ENCODE data around the gene RAC3. TPM values are rescaled to one million over a fixed set of nuclear protein-coding genes. Genes with fewer than 3 reads are reported as not detected.

Gene RAC3
- total and polyA plus RNA-seq, 3 donors from 2014 or later, result 42.3 to 102 (median 74.3) TPM

DNA sequence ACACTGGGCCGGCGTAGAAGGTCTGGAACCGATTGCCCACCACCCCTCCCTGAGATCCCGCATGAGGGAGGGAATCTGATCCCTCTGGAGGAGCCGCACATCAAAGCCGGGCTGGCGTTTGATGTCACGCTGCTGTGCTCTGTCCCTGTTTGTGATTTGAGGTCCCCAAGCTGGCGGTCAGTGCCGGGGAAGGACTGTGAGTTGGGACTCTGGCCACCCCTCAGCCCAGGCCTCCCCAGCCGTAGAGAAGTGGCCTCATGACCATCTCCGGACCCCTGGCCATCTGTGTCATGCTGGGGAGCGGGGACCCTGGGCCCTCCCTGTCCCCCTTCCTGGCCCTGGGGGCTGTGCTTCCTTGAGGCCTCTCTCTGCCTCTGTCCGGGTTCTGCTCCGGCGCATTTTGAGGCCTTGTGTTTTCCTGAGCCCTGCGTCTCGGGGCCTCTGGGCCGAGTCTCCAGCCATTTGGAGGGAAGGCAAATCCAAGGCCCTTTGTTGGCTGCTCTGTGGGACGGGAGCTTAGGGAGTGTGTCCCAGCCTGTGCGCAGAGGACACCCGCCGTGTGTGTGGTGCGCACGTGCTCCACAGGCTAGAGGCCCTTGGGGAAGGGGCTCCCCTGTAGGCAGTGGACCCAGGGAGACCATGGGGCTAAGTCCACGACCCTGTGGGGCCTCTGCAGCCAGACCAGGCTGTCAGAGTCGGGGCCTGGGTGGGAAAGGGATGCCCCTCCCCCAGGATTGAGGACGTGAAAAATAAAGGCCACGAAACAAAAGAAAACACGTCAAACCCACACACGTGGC, 39.0 kb upstream of the RAC3 start:
- Histone ChIP-seq H3K27me3 (no peaks in the 10 kb centered on the region), H3K4me3 (no peak overlapping the region), H3K27ac (no peak overlapping the region), H3K36me3 (ENCODE audit: low read depth, missing control alignments) (no peaks in the 10 kb centered on the region), H3K4me1 (no peaks in the 10 kb centered on the region), H3K9me3 (no peaks in the 10 kb centered on the region)
- 89 to 93% methylated on average over 15 to 31 of the region's 31 CpGs for WGBS, 2 donors
- intact Hi-C loops (cut with DNase I; ENCODE audit: low total_unique reads), result no loop called here
- TF ChIP-seq POLR2A (IDR thresholded peaks at IDR 0.05), result no peak
- TF ChIP-seq, protein P1, sequence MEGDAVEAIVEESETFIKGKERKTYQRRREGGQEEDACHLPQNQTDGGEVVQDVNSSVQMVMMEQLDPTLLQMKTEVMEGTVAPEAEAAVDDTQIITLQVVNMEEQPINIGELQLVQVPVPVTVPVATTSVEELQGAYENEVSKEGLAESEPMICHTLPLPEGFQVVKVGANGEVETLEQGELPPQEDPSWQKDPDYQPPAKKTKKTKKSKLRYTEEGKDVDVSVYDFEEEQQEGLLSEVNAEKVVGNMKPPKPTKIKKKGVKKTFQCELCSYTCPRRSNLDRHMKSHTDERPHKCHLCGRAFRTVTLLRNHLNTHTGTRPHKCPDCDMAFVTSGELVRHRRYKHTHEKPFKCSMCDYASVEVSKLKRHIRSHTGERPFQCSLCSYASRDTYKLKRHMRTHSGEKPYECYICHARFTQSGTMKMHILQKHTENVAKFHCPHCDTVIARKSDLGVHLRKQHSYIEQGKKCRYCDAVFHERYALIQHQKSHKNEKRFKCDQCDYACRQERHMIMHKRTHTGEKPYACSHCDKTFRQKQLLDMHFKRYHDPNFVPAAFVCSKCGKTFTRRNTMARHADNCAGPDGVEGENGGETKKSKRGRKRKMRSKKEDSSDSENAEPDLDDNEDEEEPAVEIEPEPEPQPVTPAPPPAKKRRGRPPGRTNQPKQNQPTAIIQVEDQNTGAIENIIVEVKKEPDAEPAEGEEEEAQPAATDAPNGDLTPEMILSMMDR (IDR thresholded peaks at IDR 0.05), result no peak
- no peak for DNase-seq

GRCh38 chr17:81993729-81994592, 37.5 kb upstream of the RAC3 start:
- Histone ChIP-seq H3K27me3 (no peaks in the 10 kb centered on the region), H3K4me3 (no peak overlapping the region), H3K9me3 (no peaks in the 10 kb centered on the region), H3K27ac (no peak overlapping the region), H3K4me1 (no peaks in the 10 kb centered on the region), H3K36me3 (ENCODE audit: low read depth, missing control alignments) (no peaks in the 10 kb centered on the region)
- DNase-seq, result no peak
- intact Hi-C loops (cut with DNase I; ENCODE audit: low total_unique reads), result no loop called here
- 90 to 91% methylated on average over 15 to 37 of the region's 37 CpGs for WGBS, 2 donors
- no peak for TF ChIP-seq POLR2A (IDR thresholded peaks at IDR 0.05)
- TF ChIP-seq, protein P1 (IDR thresholded peaks at IDR 0.05), result no peak

- Histone ChIP-seq H3K9me3 (no peaks in the 10 kb centered on the region), H3K4me1 (no peaks in the 10 kb centered on the region), H3K4me3 (no peak overlapping the region), H3K27ac (no peak overlapping the region), H3K36me3 (ENCODE audit: low read depth, missing control alignments) (no peaks in the 10 kb centered on the region), H3K27me3 (no peaks in the 10 kb centered on the region)
- TF ChIP-seq, protein P1 (IDR thresholded peaks at IDR 0.05), result no peak
- TF ChIP-seq POLR2A (IDR thresholded peaks at IDR 0.05), result no peak
- DNase-seq, result no peak
- intact Hi-C loops (cut with DNase I; ENCODE audit: low total_unique reads), result no loop called here
- 92 to 94% methylated on average over 32 to 37 of the region's 39 CpGs for WGBS, 2 donors
Observed at GRCh38 chr17:81994593-81995462, 36.6 kb upstream of the RAC3 start.

GRCh38 chr17:81995463-81996231, 35.8 kb upstream of the RAC3 start:
- intact Hi-C loops (cut with DNase I; ENCODE audit: low total_unique reads), result no loop called here
- no peaks in the 10 kb centered on the region for H3K36me3 ChIP-seq (ENCODE audit: low read depth, missing control alignments)
- H3K4me1 ChIP-seq, result no peaks in the 10 kb centered on the region

More at GRCh38 chr17:81995463-81996231, 35.8 kb upstream of the RAC3 start:
- WGBS, 2 donors, result 93 to 96% methylated on average over 9 to 29 of the region's 29 CpGs
- Histone ChIP-seq H3K27me3 (no peaks in the 10 kb centered on the region), H3K9me3 (no peaks in the 10 kb centered on the region), H3K27ac (no peak overlapping the region), H3K4me3 (no peak overlapping the region)
- TF ChIP-seq POLR2A (IDR thresholded peaks at IDR 0.05), result no peak
- TF ChIP-seq, protein P1 (IDR thresholded peaks at IDR 0.05), result no peak
- no peak for DNase-seq

Measured in testis (tissue), 3 donors.